SH-SY5Y (cell line): Measurements from ENCODE around the gene ARFRP1.

Source experiments
- GATA2 ChIP-seq: IDR thresholded peaks from 2 replicates; pipeline ENCODE4 v1.6.1; 2011; ENCODE audit warnings: mild to moderate bottlenecking, low read depth, low read length
- GATA3 ChIP-seq: IDR thresholded peaks from 2 replicates; pipeline ENCODE4 v1.6.1; 2011; ENCODE audit warnings: low read depth, mild to moderate bottlenecking, low read length, moderate library complexity

DNA sequence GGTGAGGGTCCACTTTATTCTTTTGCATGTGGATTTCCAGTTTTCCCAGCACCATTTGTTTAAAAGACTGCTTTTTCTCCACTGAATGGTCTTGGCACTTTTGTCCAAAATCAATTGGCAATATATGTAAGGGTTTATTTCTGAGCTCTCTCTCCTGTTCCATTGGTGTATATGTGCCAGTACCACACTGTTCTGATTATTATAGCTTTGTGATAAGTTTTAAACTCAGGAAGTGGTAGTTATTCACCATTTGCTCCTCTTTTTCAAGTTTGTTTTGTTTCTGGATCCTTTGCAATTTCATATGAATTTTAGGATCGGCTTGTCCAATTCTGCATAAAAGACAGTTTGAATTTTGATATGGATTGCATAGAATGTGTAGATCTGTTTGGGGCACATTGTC is 4.4 kb upstream of the ARFRP1 start:
- TF ChIP-seq GATA2 (no peak), GATA3 (no peak)
